D721Med (cell line): ENCODE measurements around the gene MTFMT.

Experiments
- DNase-seq: peaks from one replicate; pipeline ENCODE4 v3.0.0; 2011; ENCODE audit warnings: low spot score; ENCODE audit not compliant: insufficient read length
- FAIRE-seq: peaks from 2 replicates; lab custom pipeline; 2011; peaks lifted over from hg19 to GRCh38; lab: Jason Lieb, UNC
- CTCF ChIP-seq: IDR thresholded peaks from 2 replicates; pipeline ENCODE4 v1.5.1; 2012; ENCODE audit warnings: mild to moderate bottlenecking, control low read depth; ENCODE audit not compliant: insufficient read depth; ENCODE audit errors: missing control alignments

The MTFMT gene

GRCh38 chr15:64969401-64969800, 60.0 kb downstream of the MTFMT start:
- no peak for TF ChIP-seq CTCF
- DNase-seq (no peak), FAIRE-seq (no peak)

GRCh38 chr15:64961013-64961412, 68.4 kb downstream of the MTFMT start:
- DNase-seq (no peak), FAIRE-seq (no peak)
- TF ChIP-seq CTCF, result no peak

GRCh38 chr15:64960153-64960552, 69.3 kb downstream of the MTFMT start:
- DNase-seq (no peak), FAIRE-seq (no peak)
- no peak for TF ChIP-seq CTCF

GRCh38 chr15:64959128-64959527, 70.3 kb downstream of the MTFMT start:
- no peak for FAIRE-seq
- DNase-seq, result no peak

GRCh38 chr15:64954395-64954794, 75.0 kb downstream of the MTFMT start:
- TF ChIP-seq CTCF, result no peak
- DNase-seq, result no peak
- no peak for FAIRE-seq

More at GRCh38 chr15:64959128-64959527, 70.3 kb downstream of the MTFMT start:
- TF ChIP-seq CTCF, result no peak

GRCh38 chr15:64951777-64952418, 77.5 kb downstream of the MTFMT start:
- DNase-seq, result no peak
- no peak for FAIRE-seq
- no peak for TF ChIP-seq CTCF
